HG02798 (cell line): ENCODE results near the gene SURF2.

Experiments
- ATAC-seq: cut with Tn5 transposase; IDR thresholded peaks from one replicate; pipeline ENCODE4 v1.9.1; 2021; ENCODE audit warnings: mild to moderate bottlenecking; ENCODE audit not compliant: unreplicated experiment, poor library complexity

Gene SURF2

GRCh38 chr9:133352635-133353340 is 3.6 kb upstream of the SURF2 start:
- no peak for ATAC-seq

GRCh38 chr9:133353548-133353947 is 2.8 kb upstream of the SURF2 start:
- ATAC-seq, result no peak

- no peak for ATAC-seq
Measured at GRCh38 chr9:133354766-133355165, 1.6 kb upstream of the SURF2 start.

GRCh38 chr9:133355881-133356357 is 431 bp upstream of the SURF2 start:
- no peak for ATAC-seq

- ATAC-seq, result no peak
Measured at GRCh38 chr9:133357656-133358055, 1.3 kb downstream of the SURF2 start.

GRCh38 chr9:133359399-133360175 is 3.2 kb downstream of the SURF2 start:
- ATAC-seq, result no peak

- ATAC-seq, result no peak
Measured at GRCh38 chr9:133360400-133361393, 4.3 kb downstream of the SURF2 start.

- no peak for ATAC-seq
Measured at GRCh38 chr9:133361507-133362092, 5.2 kb downstream of the SURF2 start.

- no peak for ATAC-seq
Measured at GRCh38 chr9:133362359-133363044, 6.2 kb downstream of the SURF2 start.

GRCh38 chr9:133366435-133366834 is 10.1 kb downstream of the SURF2 start:
- ATAC-seq, result no peak

GRCh38 chr9:133367221-133367620 is 10.9 kb downstream of the SURF2 start:
- ATAC-seq, result no peak

GRCh38 chr9:133367778-133368177 is 11.4 kb downstream of the SURF2 start:
- no peak for ATAC-seq

- ATAC-seq, result no peak
Measured at GRCh38 chr9:133368249-133368881, 12.0 kb downstream of the SURF2 start.

- no peak for ATAC-seq
Measured at GRCh38 chr9:133369422-133369821, 13.1 kb downstream of the SURF2 start.

- no peak for ATAC-seq
Measured at GRCh38 chr9:133369933-133370332, 13.6 kb downstream of the SURF2 start.

GRCh38 chr9:133370685-133371084 is 14.3 kb downstream of the SURF2 start:
- no peak for ATAC-seq

GRCh38 chr9:133371261-133371711 is 14.9 kb downstream of the SURF2 start:
- ATAC-seq, result no peak

GRCh38 chr9:133372144-133372543 is 15.8 kb downstream of the SURF2 start:
- ATAC-seq, result no peak

GRCh38 chr9:133374612-133375115 is 18.3 kb downstream of the SURF2 start:
- no peak for ATAC-seq
